TTC549 (cell line): ENCODE data around the gene AREG.

Source experiments
- FAIRE-seq: peaks from 2 replicates; lab custom pipeline; 2012; peaks lifted over from hg19 to GRCh38; lab: Jason Lieb, UNC

AREG gene

GRCh38 chr4:74433043-74433442 lies 11.9 kb upstream of the AREG start:
- FAIRE-seq: no peak

- FAIRE-seq: no peak
Observed at GRCh38 chr4:74433541-74434172, 11.3 kb upstream of the AREG start.

DNA sequence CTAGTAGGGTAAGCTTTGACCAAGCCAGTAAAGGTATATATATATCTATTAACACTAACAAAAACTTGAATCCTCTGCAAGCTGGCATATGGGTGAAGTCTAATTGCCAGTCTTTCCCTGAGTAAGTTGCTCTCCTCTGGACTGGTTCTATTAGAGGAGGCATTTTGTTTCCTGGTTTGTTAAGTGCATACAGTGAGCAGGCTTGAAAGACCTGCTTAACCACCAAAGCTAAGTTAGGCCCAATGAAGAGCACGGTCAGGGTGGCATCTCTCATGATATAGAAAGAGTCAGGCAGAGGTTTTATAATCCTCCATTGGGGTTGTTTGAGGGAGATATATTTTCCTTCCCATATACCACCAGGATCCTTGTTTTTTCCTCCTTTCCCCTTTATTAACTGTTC lies 9.6 kb upstream of the AREG start:
- FAIRE-seq: no peak

GRCh38 chr4:74437866-74438265 lies 7.1 kb upstream of the AREG start:
- no peak for FAIRE-seq

- FAIRE-seq: no peak
Observed at GRCh38 chr4:74438661-74439060, 6.3 kb upstream of the AREG start.

GRCh38 chr4:74439952-74440351 lies 5.0 kb upstream of the AREG start:
- no peak for FAIRE-seq

DNA sequence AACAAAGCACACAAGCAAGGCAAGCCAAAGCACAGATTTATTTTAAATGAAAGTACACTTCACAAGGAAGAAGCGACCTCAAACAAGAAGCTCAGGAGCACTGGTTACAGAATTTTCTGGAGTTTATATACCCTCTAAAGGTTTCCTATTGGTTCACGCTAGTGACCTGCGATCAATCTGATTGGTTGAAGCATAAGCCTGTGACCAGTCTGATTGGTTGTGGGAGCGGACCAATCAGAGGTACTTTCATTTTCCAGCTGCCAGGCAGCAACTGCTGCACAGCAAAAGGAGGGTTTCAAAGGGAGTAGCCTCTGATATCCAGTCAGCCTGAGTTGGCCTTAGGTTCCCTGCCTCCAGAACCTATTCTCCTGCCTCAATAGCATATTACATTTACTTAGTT lies 4.6 kb upstream of the AREG start:
- FAIRE-seq: no peak

DNA sequence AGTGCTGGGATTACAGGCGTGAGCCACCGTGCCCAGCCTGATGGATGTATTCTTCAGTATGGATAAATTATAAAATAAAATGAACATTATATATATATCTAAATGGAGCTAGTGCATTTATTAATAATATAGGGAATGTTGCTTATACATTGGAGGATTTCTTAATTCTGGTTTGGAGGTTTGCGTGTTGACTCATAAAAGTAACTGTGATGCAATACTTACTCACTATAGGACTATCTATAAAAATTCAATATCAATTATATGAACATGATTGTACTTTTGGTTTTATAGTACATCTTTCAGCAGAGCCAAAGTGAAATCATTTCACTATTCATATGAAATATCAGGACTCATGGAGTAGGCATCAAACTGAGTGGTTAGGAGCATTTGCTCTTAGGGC lies 3.2 kb upstream of the AREG start:
- no peak for FAIRE-seq

GRCh38 chr4:74446193-74446868 lies 1.4 kb downstream of the AREG start:
- FAIRE-seq: no peak

DNA sequence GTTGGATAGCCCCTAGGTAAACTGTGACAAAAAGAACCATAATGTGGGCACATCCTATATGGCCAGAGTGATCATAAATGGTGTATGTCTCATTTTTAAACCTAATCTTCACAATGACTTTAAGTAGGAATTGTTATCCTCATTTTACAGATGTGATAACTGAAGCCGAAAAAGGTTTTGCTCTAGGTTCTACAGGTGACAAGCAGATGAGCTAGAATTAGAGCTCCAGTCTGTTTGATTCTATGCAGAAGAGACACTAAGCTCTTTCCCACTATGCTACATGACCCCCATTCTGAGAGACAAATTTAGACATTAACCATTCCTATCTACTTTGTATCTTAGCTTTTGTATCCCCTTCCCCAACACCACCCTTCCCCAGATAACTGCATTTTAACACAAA lies 2.0 kb downstream of the AREG start:
- FAIRE-seq: no peak

- FAIRE-seq: no peak
Observed at GRCh38 chr4:74447636-74448233, 2.8 kb downstream of the AREG start.

DNA sequence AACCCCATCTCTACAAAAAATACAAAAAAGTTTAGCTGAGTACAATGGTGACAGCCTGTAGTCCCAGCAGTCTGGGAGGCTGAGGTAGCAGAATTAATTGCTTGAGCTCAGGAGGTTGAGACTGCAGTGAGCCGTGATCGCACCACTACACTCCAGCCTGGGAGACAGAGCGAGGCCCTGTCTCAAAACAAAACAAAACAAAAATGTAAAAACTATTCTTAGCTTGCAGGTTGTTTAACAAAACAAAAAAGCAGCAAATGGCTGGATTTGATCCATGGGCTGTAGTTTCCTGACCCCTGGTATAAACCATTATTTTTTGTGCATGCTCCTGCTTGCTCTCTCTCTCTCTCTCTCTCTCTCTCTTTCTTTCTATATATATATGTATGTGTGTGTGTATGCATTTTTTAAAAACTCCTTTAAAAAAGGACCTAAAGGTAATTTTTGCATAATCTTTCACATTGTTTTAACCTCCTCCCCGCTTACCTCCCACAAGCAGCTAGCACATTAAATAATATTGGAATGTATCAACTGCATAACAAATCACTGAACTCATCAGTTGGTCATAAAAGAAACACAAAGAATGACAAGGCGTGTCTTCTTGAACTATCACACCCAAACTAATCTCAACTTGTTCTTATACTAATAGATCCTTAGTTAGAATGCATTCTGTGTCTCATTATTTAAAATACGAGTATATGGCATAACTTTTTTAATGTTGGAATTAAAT lies 4.8 kb downstream of the AREG start:
- no peak for FAIRE-seq

GRCh38 chr4:74450298-74450683 lies 5.4 kb downstream of the AREG start:
- no peak for FAIRE-seq

- FAIRE-seq: no peak
Observed at GRCh38 chr4:74451214-74451661, 6.3 kb downstream of the AREG start.

DNA sequence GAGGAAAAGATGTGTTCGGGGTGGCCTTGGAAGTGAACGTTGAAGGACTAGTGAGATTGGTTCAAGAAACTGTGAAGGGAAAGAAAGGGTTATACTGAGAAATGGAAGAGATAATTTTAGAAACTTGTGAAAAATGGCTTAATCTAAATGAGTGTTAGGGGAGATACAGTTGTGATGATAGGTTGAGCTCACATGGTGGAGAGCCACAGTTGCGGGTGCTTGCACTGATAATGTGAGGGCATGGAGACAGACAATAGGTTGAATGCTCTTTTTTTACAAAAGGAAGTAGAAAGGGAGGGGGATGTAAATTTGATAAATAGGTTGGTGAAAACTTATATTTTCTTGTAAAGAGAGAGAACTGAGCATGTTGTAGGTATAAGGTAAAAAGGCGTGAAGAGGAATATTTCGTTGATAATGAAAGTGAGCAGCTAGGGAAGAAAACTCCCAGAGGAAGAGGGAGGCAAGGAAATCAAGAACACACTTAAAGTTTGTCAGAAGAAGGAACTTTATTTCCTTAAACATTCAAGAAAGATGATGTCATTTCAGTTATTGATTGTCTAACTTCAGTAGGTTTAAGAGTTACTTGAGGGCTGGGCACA lies 8.2 kb downstream of the AREG start:
- no peak for FAIRE-seq

GRCh38 chr4:74453829-74454742 lies 9.2 kb downstream of the AREG start:
- no peak for FAIRE-seq

- FAIRE-seq: no peak
Observed at GRCh38 chr4:74455361-74456055, 10.6 kb downstream of the AREG start.

DNA sequence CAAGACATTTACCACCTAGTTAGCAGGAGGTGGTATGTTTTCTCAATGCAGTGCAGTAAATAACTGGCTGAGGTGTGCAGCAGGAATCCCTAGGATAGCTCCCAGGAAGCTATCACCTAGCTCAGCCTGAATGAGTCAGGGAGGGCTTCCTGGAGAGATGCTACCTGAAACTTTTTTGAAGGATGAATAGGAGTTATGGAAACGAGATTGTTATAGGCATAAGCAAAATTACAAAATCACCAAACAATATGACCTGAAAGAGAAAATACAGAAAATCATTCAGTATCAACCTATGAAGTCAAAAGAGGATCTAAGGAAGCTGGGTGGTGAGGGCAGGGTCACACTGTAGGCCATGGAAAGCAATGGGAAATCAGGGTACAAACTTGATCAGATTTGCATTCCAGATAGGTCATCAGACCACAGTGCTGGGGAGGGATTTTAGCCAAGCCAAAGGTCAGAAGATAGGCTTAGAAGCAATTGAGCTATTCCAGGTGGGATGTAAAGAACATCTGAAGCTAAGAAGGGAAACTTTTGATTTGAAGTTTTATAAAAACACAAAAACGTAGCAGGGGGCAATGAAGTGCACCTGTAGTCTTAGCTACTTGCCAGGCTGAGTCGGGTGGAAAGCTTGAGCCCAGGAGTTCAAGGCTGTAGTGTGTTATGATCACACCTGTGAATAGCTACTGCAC lies 11.3 kb downstream of the AREG start:
- no peak for FAIRE-seq

GRCh38 chr4:74456849-74457395 lies 12.0 kb downstream of the AREG start:
- FAIRE-seq: no peak

- FAIRE-seq: no peak
Observed at GRCh38 chr4:74460833-74461232, 15.9 kb downstream of the AREG start.
